Loucy (cell line): ENCODE results near the gene ROMO1.
A peak's percentile ranks its signal among the peaks of the same experiment; 100 is the strongest.

Experiments used
- H2AFZ ChIP-seq: fragments of 200-600 bp; sonication (generic); 2 replicates; pipeline ENCODE4 v1.6.0; 2016; ENCODE audit warnings: antibody characterized with exemption, mild to moderate bottlenecking, low read length, moderate library complexity
- H3F3A ChIP-seq: fragments of 200-600 bp; 2 replicates; pipeline ENCODE4 v1.6.0; 2016; ENCODE audit warnings: antibody characterized with exemption, low read depth, mild to moderate bottlenecking
- H3K27me3 ChIP-seq: fragments of 200-600 bp; sonication (generic); 2 replicates; pipeline ENCODE4 v1.6.1; 2014; ENCODE audit warnings: low read length, mild to moderate bottlenecking; ENCODE audit not compliant: insufficient read depth, poor library complexity, severe bottlenecking
- H3K36me3 ChIP-seq: fragments of 200-600 bp; sonication (generic); 2 replicates; pipeline ENCODE4 v1.6.1; 2016; ENCODE audit warnings: low read length; ENCODE audit not compliant: insufficient read depth
- H3K4me1 ChIP-seq: fragments of 200-600 bp; sonication (generic); 2 replicates; pipeline ENCODE4 v1.5.1; 2014; ENCODE audit warnings: low read length, mild to moderate bottlenecking; ENCODE audit not compliant: insufficient read depth, poor library complexity, severe bottlenecking
- H3K4me2 ChIP-seq: fragments of 200-600 bp; sonication (generic); 2 replicates; pipeline ENCODE4 v1.6.0; 2014; ENCODE audit warnings: antibody characterized with exemption, low read length, low read depth, mild to moderate bottlenecking; ENCODE audit not compliant: poor library complexity, severe bottlenecking
- H3K4me3 ChIP-seq: fragments of 200-600 bp; sonication (generic); 2 replicates; pipeline ENCODE4 v1.5.1; 2014; ENCODE audit warnings: low read length, mild to moderate bottlenecking, mixed read lengths; ENCODE audit not compliant: poor library complexity, severe bottlenecking
- H3K79me2 ChIP-seq: fragments of 200-600 bp; sonication (generic); 2 replicates; pipeline ENCODE4 v1.6.1; 2014; ENCODE audit warnings: low read length; ENCODE audit not compliant: insufficient read depth
- H3K9ac ChIP-seq: fragments of 200-600 bp; sonication (generic); 2 replicates; pipeline ENCODE4 v1.6.0; 2014; ENCODE audit warnings: mild to moderate bottlenecking, low read depth, low read length, moderate library complexity; ENCODE audit not compliant: poor library complexity, severe bottlenecking
- H3K9me2 ChIP-seq: fragments of 200-600 bp; sonication (generic); replicated peaks from 2 replicates; pipeline ENCODE4 v1.6.1; 2016; ENCODE audit warnings: low read depth, low read length, mixed read lengths
- H3K9me3 ChIP-seq: fragments of 200-600 bp; sonication (generic); 2 replicates; pipeline ENCODE4 v1.6.1; 2014; ENCODE audit warnings: mild to moderate bottlenecking, antibody characterized with exemption, low read length, low read depth; ENCODE audit not compliant: insufficient read depth
- H4K20me1 ChIP-seq: fragments of 200-600 bp; sonication (generic); 2 replicates; pipeline ENCODE4 v1.6.0; 2014; ENCODE audit warnings: antibody characterized with exemption, low read length, mild to moderate bottlenecking; ENCODE audit not compliant: insufficient read depth, poor library complexity, severe bottlenecking
- EZH2phosphoT487 ChIP-seq: fragments of 200-600 bp; IDR thresholded peaks from 2 replicates; pipeline ENCODE4 v1.6.1; 2018; ENCODE audit warnings: antibody characterized with exemption, mild to moderate bottlenecking, moderate library complexity, borderline replicate concordance
- TF ChIP-seq, protein P1 (sequence below): fragments of 200-600 bp; sonication (generic); conservative IDR thresholded peaks from 2 replicates; pipeline ENCODE4 v1.5.1; 2014; ENCODE audit warnings: mild to moderate bottlenecking, antibody characterized with exemption, low read length

Gene ROMO1

GRCh38 chr20:35657271-35657670, 41.9 kb upstream of the ROMO1 start:
- Histone ChIP-seq H4K20me1 (peaks cover 100% of the 10 kb centered on the region), H3K9ac (peak overlapping the region; percentile 22), H3K4me3 (peak overlapping the region; percentile 67), H3K9me2 (no peaks in the 10 kb centered on the region), H3K4me2 (peak overlapping the region; percentile 98), H3K27me3 (no peaks in the 10 kb centered on the region), H3K79me2 (peaks cover 100% of the 10 kb centered on the region), H3K4me1 (peaks cover 49% of the 10 kb centered on the region), H2AFZ (no peak overlapping the region), H3K9me3 (no peaks in the 10 kb centered on the region), H3K36me3 (peaks cover 42% of the 10 kb centered on the region), H3F3A (no peaks in the 10 kb centered on the region)
- TF ChIP-seq, protein P1, sequence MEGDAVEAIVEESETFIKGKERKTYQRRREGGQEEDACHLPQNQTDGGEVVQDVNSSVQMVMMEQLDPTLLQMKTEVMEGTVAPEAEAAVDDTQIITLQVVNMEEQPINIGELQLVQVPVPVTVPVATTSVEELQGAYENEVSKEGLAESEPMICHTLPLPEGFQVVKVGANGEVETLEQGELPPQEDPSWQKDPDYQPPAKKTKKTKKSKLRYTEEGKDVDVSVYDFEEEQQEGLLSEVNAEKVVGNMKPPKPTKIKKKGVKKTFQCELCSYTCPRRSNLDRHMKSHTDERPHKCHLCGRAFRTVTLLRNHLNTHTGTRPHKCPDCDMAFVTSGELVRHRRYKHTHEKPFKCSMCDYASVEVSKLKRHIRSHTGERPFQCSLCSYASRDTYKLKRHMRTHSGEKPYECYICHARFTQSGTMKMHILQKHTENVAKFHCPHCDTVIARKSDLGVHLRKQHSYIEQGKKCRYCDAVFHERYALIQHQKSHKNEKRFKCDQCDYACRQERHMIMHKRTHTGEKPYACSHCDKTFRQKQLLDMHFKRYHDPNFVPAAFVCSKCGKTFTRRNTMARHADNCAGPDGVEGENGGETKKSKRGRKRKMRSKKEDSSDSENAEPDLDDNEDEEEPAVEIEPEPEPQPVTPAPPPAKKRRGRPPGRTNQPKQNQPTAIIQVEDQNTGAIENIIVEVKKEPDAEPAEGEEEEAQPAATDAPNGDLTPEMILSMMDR = no peak
- no peak for TF ChIP-seq EZH2phosphoT487

DNA sequence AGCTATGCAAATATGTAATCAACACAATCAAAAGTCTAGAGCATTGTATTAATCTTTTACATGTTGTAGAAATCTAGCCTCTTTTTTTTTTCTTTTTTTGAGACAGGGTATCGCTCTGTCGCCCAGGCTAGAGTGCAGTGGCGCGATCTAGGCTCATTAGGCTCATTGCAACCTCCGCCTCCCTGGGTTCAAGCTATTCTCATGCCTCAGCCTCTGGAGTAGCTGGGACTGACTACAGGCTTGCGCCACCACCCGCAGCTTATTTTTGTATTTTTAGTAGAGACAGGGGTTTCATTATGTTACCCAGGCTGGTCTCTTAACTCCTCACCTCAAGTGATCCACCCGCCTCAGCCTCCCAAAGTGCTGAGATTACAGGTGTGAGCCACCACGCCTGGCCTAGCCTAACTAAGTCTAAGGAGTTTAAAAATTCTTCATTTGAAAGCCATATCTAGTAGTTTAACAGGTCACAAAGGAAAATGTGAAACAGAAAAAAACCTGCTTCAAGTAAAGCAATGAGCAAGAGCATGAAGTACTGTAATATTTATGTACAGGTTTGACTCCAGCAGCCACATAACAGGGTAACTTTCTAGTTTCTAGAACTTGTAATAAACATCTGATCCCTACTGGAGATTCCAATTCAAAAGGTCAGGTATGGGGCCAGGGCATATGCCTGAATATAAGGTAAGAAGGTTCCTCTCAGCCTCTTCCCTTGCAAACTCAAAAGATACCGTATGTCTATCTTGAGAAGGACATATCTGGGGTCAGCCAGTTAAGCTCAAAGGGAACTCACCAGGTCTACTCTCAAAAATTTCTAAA, 38.9 kb upstream of the ROMO1 start:
- H3K9me3 ChIP-seq = no peaks in the 10 kb centered on the region
- no peaks in the 10 kb centered on the region for H3F3A ChIP-seq
- peaks cover 95% of the 10 kb centered on the region for H3K79me2 ChIP-seq
- H4K20me1 ChIP-seq = peaks cover 92% of the 10 kb centered on the region
- H3K9ac ChIP-seq = peak overlapping the region; percentile 98
- no peak overlapping the region for H2AFZ ChIP-seq
- no peaks in the 10 kb centered on the region for H3K9me2 ChIP-seq
- peak overlapping the region; percentile 98 for H3K4me2 ChIP-seq
- peak overlapping the region; percentile 98 for H3K4me3 ChIP-seq
- H3K4me1 ChIP-seq = peaks cover 56% of the 10 kb centered on the region
- no peak for TF ChIP-seq EZH2phosphoT487
- TF ChIP-seq, protein P1 = no peak
- no peaks in the 10 kb centered on the region for H3K27me3 ChIP-seq
- peaks cover 12% of the 10 kb centered on the region; the same call in 1 of the 2 replicates for H3K36me3 ChIP-seq

- peaks cover 54% of the 10 kb centered on the region for H3K4me1 ChIP-seq
Measured at GRCh38 chr20:35661053-35661452, 38.2 kb upstream of the ROMO1 start.

More at GRCh38 chr20:35661053-35661452, 38.2 kb upstream of the ROMO1 start:
- Histone ChIP-seq H4K20me1 (peaks cover 84% of the 10 kb centered on the region), H3K9me3 (no peaks in the 10 kb centered on the region), H3K36me3 (peaks cover 7% of the 10 kb centered on the region; the same call in 1 of the 2 replicates), H2AFZ (no peak overlapping the region), H3F3A (no peaks in the 10 kb centered on the region), H3K9ac (peak overlapping the region; percentile 98), H3K27me3 (no peaks in the 10 kb centered on the region), H3K4me3 (peak overlapping the region; percentile 98), H3K9me2 (no peaks in the 10 kb centered on the region), H3K4me2 (peak overlapping the region; percentile 98), H3K79me2 (peaks cover 88% of the 10 kb centered on the region)
- TF ChIP-seq, protein P1 = no peak
- no peak for TF ChIP-seq EZH2phosphoT487
